Measurements from ENCODE around the gene DYNC1H1. TPM values are rescaled to one million over a fixed set of nuclear protein-coding genes. Genes with fewer than 3 reads are reported as not detected.

DYNC1H1 gene
- total and polyA plus RNA-seq, 2 experiments from 2014 or later, result 158 to 434 TPM

DNA sequence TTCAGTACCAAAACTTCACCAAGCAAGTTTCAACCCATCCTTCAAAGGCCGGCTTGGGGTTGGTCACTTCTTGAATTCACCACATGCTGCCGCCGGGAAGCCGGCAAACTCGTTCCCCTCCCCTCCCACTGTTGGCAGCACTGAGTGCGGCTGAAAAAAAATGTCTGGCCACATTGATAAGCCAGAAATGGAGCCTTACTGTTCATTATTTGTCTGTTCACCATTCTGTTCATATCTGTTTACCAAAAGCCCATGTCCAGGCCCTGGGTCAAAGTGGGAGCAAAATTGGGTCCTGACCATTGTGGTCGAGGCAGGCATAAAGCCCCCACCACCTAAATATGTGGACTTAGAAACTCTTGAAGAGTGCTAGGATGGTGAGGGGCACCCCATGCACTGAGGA is 129.7 kb downstream of the DYNC1H1 start:
- Histone ChIP-seq H3K4me1 (ENCODE audit: low read depth) (peaks cover 3% of the 10 kb centered on the region), H3K27me3 (no peaks in the 10 kb centered on the region), H3K9me3 (ENCODE audit: low read depth) (no peaks in the 10 kb centered on the region), H3K36me3 (no peaks in the 10 kb centered on the region), H3K4me3 (no peak overlapping the region), H3K27ac (no peak overlapping the region)
- TF ChIP-seq CTCF (IDR thresholded peaks at IDR 0.05; ENCODE audit: low read depth, low read length), result no peak
- peak in 1 of 2 donors; percentile 50 for DNase-seq (ENCODE audit: low read depth in 1 of 2, low spot score in 1 of 2)

- no peak for TF ChIP-seq CTCF (IDR thresholded peaks at IDR 0.05; ENCODE audit: low read depth, low read length)
- Histone ChIP-seq H3K27ac (no peak overlapping the region), H3K4me1 (ENCODE audit: low read depth) (peaks cover 3% of the 10 kb centered on the region), H3K9me3 (ENCODE audit: low read depth) (no peaks in the 10 kb centered on the region), H3K4me3 (no peak overlapping the region), H3K27me3 (no peaks in the 10 kb centered on the region), H3K36me3 (no peaks in the 10 kb centered on the region)
- no peak for DNase-seq (ENCODE audit: low read depth in 1 of 2, low spot score in 1 of 2)
Measured at GRCh38 chr14:102095231-102095870, 131.0 kb downstream of the DYNC1H1 start.

GRCh38 chr14:102095871-102096568 is 131.6 kb downstream of the DYNC1H1 start:
- H3K36me3 ChIP-seq, result no peaks in the 10 kb centered on the region
- no peak for DNase-seq (ENCODE audit: low read depth in 1 of 2, low spot score in 1 of 2)
- H3K27ac ChIP-seq, result no peak overlapping the region
- no peaks in the 10 kb centered on the region for H3K27me3 ChIP-seq
- H3K9me3 ChIP-seq (ENCODE audit: low read depth), result no peaks in the 10 kb centered on the region
- no peak for TF ChIP-seq CTCF (IDR thresholded peaks at IDR 0.05; ENCODE audit: low read depth, low read length)
- no peak overlapping the region for H3K4me3 ChIP-seq
- peaks cover 3% of the 10 kb centered on the region for H3K4me1 ChIP-seq (ENCODE audit: low read depth)

DNA sequence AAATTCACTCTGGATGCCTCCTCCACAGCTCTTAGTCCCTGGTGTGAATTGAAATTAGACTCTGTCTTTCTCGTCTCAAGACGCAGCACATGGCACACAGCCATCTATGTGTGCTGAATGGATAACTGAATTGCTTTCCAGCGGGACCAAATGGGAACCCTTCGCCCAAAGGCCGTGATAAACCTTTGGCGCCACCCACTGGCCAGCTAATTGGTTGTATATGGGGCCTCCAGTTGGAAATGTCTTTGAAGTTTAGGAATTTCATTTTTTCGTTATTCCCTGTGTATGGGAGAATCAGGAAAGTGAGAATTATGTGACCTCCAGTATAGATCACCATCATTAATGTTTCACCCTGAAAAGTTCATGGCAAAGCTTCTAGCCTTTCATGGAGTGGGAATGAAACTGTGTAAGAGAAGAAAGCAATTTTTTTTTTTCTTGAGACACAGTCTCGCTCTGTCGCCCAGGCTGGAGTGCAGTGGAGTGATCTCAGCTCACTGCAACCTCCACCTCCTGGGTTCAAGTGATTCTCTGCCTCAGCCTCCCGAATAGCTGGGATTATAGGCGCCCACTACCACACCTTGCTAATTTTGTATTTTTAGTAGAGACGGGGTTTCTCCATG is 132.3 kb downstream of the DYNC1H1 start:
- H3K36me3 ChIP-seq, result no peaks in the 10 kb centered on the region
- H3K4me3 ChIP-seq, result no peak overlapping the region
- peaks cover 3% of the 10 kb centered on the region for H3K4me1 ChIP-seq (ENCODE audit: low read depth)
- TF ChIP-seq CTCF (IDR thresholded peaks at IDR 0.05; ENCODE audit: low read depth, low read length), result peak; percentile 84
- H3K27ac ChIP-seq, result no peak overlapping the region
- peak; percentile 89 for DNase-seq (ENCODE audit: low read depth in 1 of 2, low spot score in 1 of 2)
- no peaks in the 10 kb centered on the region for H3K9me3 ChIP-seq (ENCODE audit: low read depth)
- no peaks in the 10 kb centered on the region for H3K27me3 ChIP-seq

DNA sequence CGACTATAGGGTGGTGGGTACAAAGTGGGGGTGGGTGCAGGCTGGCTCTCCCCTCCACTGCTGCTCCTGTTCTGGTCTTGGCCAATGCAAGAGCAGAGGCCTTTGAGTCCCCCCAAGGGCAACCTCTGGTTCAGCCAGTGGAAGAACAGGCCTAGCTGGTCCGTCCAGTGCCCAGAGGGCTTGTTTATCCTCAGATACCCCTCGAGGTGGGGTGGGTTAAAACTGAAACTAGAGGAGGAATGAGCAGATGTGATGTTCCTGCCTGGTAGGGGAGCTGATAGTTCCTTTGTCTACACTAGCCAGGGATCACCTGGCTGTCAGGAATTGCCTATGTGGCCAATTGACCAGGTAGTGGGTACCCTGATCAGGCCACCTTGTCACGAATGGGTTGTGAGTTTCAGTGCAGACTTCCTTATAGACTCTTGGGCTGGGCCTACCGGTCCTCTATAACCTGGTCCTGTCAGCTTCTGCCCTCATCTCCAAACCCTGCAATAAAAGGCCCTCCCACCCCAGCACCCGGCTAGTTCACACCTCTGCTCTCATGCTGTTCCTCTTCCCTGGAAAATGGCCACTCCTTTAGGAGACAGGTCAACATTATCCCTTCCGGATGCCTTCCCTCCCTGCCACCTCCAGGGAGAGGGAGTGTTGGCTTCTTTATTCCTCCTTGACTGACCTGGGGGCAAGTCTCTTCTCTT is 133.2 kb downstream of the DYNC1H1 start:
- TF ChIP-seq CTCF (IDR thresholded peaks at IDR 0.05; ENCODE audit: low read depth, low read length), result no peak
- H3K4me3 ChIP-seq, result no peak overlapping the region
- H3K27ac ChIP-seq, result no peak overlapping the region

More for the DNA sequence above, 133.2 kb downstream of the DYNC1H1 start:
- H3K9me3 ChIP-seq (ENCODE audit: low read depth), result no peaks in the 10 kb centered on the region
- peaks cover 3% of the 10 kb centered on the region for H3K4me1 ChIP-seq (ENCODE audit: low read depth)
- no peaks in the 10 kb centered on the region for H3K27me3 ChIP-seq
- H3K36me3 ChIP-seq, result no peaks in the 10 kb centered on the region
- DNase-seq (ENCODE audit: low read depth in 1 of 2, low spot score in 1 of 2), result no peak
